MM.1S (cell line): ENCODE data around the gene TOPAZ1.

Experiments used
- DNase-seq: peaks from one replicate; pipeline ENCODE4 v3.0.0-alpha.2; 2015
- H2AFZ ChIP-seq: fragments of 300-600 bp; sonication (generic); 2 replicates; pipeline ENCODE4 v1.6.0; 2016; ENCODE audit warnings: antibody characterized with exemption, low read length
- H3F3A ChIP-seq: fragments of 300-600 bp; sonication (generic); 2 replicates; pipeline ENCODE4 v1.6.1; 2016; ENCODE audit warnings: mild to moderate bottlenecking, antibody characterized with exemption, low read length, moderate library complexity, mixed read lengths; ENCODE audit not compliant: insufficient read depth
- H3K27ac ChIP-seq: fragments of 300-600 bp; sonication (generic); 2 replicates; pipeline ENCODE4 v1.5.1; 2016; ENCODE audit warnings: mild to moderate bottlenecking, low read length
- H3K27me3 ChIP-seq: fragments of 300-600 bp; sonication (generic); replicated peaks from 2 replicates; pipeline ENCODE4 v1.6.0; 2016; ENCODE audit warnings: low read length; ENCODE audit not compliant: insufficient read depth
- H3K36me3 ChIP-seq: fragments of 300-600 bp; sonication (generic); replicated peaks from 2 replicates; pipeline ENCODE4 v1.6.1; 2016; ENCODE audit warnings: mild to moderate bottlenecking, low read length, mixed read lengths; ENCODE audit not compliant: insufficient read depth
- H3K4me1 ChIP-seq: fragments of 300-600 bp; sonication (generic); 2 replicates; pipeline ENCODE4 v1.6.1; 2016; ENCODE audit warnings: low read length, mixed read lengths
- H3K4me2 ChIP-seq: fragments of 300-600 bp; sonication (generic); 2 replicates; pipeline ENCODE4 v1.6.0; 2016; ENCODE audit warnings: low read depth, low read length
- H3K4me3 ChIP-seq: fragments of 300-600 bp; sonication (generic); 2 replicates; pipeline ENCODE4 v1.5.1; 2016; ENCODE audit warnings: low read length, mixed read lengths
- H3K79me2 ChIP-seq: fragments of 300-600 bp; sonication (generic); 2 replicates; pipeline ENCODE4 v1.6.1; 2016; ENCODE audit warnings: mixed run types, low read length, mixed read lengths
- H3K9ac ChIP-seq: fragments of 300-600 bp; sonication (generic); 2 replicates; pipeline ENCODE4 v1.6.1; 2016; ENCODE audit warnings: low read length, mixed read lengths
- H3K9me2 ChIP-seq: fragments of 300-600 bp; sonication (generic); replicated peaks from 2 replicates; pipeline ENCODE4 v1.6.1; 2016; ENCODE audit warnings: mild to moderate bottlenecking, low read length, mixed read lengths; ENCODE audit not compliant: insufficient read depth
- H3K9me3 ChIP-seq: fragments of 300-600 bp; sonication (generic); replicated peaks from 2 replicates; pipeline ENCODE4 v1.6.1; 2016; ENCODE audit warnings: mild to moderate bottlenecking, low read length, mixed read lengths; ENCODE audit not compliant: insufficient read depth
- H4K20me1 ChIP-seq: fragments of 300-600 bp; sonication (generic); 2 replicates; pipeline ENCODE4 v1.6.1; 2016; ENCODE audit warnings: mild to moderate bottlenecking, low read length, moderate library complexity, mixed read lengths; ENCODE audit not compliant: insufficient read depth
- CTCF ChIP-seq: fragments of 300-600 bp; sonication (generic); IDR thresholded peaks from 2 replicates; pipeline ENCODE4 v1.5.1; 2016; ENCODE audit warnings: antibody characterized with exemption, low read length, mixed read lengths
- EZH2 ChIP-seq: fragments of 300-600 bp; sonication (generic); optimal IDR thresholded peaks from 2 replicates; pipeline ENCODE3; 2017; ENCODE audit warnings: low read depth, mild to moderate bottlenecking, antibody characterized with exemption, low read length, mixed read lengths
- EZH2phosphoT487 ChIP-seq: fragments of 300-600 bp; sonication (generic); IDR thresholded peaks from 2 replicates; pipeline ENCODE4 v1.6.1; 2018; ENCODE audit warnings: antibody characterized with exemption, low read length

The TOPAZ1 gene

GRCh38 chr3:44297255-44297654 is 55.6 kb downstream of the TOPAZ1 start:
- TF ChIP-seq EZH2phosphoT487: no peak
- no peak for TF ChIP-seq CTCF
- no peak for TF ChIP-seq EZH2
- Histone ChIP-seq H3K9me2 (no peaks in the 10 kb centered on the region), H3K4me1 (no peaks in the 10 kb centered on the region), H3K9me3 (no peaks in the 10 kb centered on the region), H3K79me2 (no peaks in the 10 kb centered on the region), H4K20me1 (no peaks in the 10 kb centered on the region), H3K27ac (no peak overlapping the region), H3K9ac (no peak overlapping the region), H3K4me2 (no peak overlapping the region), H3K4me3 (no peak overlapping the region), H2AFZ (no peak overlapping the region), H3K27me3 (no peaks in the 10 kb centered on the region), H3K36me3 (no peaks in the 10 kb centered on the region), H3F3A (no peaks in the 10 kb centered on the region)
- no peak for DNase-seq

GRCh38 chr3:44301746-44302145 is 60.1 kb downstream of the TOPAZ1 start:
- Histone ChIP-seq H3K79me2 (no peaks in the 10 kb centered on the region), H3K9me3 (no peaks in the 10 kb centered on the region), H3F3A (no peaks in the 10 kb centered on the region), H3K9me2 (no peaks in the 10 kb centered on the region), H3K4me1 (no peaks in the 10 kb centered on the region), H3K9ac (no peak overlapping the region), H3K36me3 (no peaks in the 10 kb centered on the region), H3K27ac (no peak overlapping the region), H2AFZ (no peak overlapping the region), H3K4me3 (no peak overlapping the region), H3K27me3 (no peaks in the 10 kb centered on the region), H4K20me1 (no peaks in the 10 kb centered on the region), H3K4me2 (no peak overlapping the region)
- DNase-seq: no peak
- no peak for TF ChIP-seq EZH2
- no peak for TF ChIP-seq EZH2phosphoT487
- no peak for TF ChIP-seq CTCF

GRCh38 chr3:44309500-44309899 is 67.8 kb downstream of the TOPAZ1 start:
- H3K9ac ChIP-seq: no peak overlapping the region
- H3K4me3 ChIP-seq: no peak overlapping the region
- TF ChIP-seq CTCF: no peak
- TF ChIP-seq EZH2: no peak
- no peak for TF ChIP-seq EZH2phosphoT487
- DNase-seq: no peak
- H3K4me2 ChIP-seq: no peak overlapping the region
- H3K36me3 ChIP-seq: no peaks in the 10 kb centered on the region
- no peaks in the 10 kb centered on the region for H3K9me2 ChIP-seq
- no peaks in the 10 kb centered on the region for H3K27me3 ChIP-seq
- no peaks in the 10 kb centered on the region for H3K79me2 ChIP-seq
- no peaks in the 10 kb centered on the region for H3K9me3 ChIP-seq
- H3K27ac ChIP-seq: no peak overlapping the region
- H2AFZ ChIP-seq: no peak overlapping the region
- no peaks in the 10 kb centered on the region for H4K20me1 ChIP-seq
- H3K4me1 ChIP-seq: no peaks in the 10 kb centered on the region
- H3F3A ChIP-seq: no peaks in the 10 kb centered on the region
